HepG2 (cell line): ENCODE results near the gene SMTNL1. TPM values are rescaled to one million over a fixed set of nuclear protein-coding genes. Genes with fewer than 3 reads are reported as not detected.

ENCODE experiments used
- ARID2 ChIP-seq: sonication (generic); formaldehyde crosslinking; IDR thresholded peaks from 2 replicates; pipeline ENCODE4 v1.8.1; 2022; ENCODE audit warnings: mild to moderate bottlenecking, missing genetic modification reagents, borderline replicate concordance
- CBFB ChIP-seq: sonication (generic); formaldehyde crosslinking; IDR thresholded peaks from 2 replicates; pipeline ENCODE4 v1.4.0; 2020; ENCODE audit warnings: missing genetic modification reagents
- EHMT2 ChIP-seq: fragments of 200-600 bp; sonication (generic); IDR thresholded peaks from 2 replicates; pipeline ENCODE4 v1.7.0; 2017; ENCODE audit warnings: antibody characterized with exemption, low read depth, low read length, borderline replicate concordance
- FOXA3 ChIP-seq: IDR thresholded peaks from 2 replicates; pipeline ENCODE4 v1.6.1; 2016; ENCODE audit warnings: missing genetic modification reagents, missing compliant biosample characterization
- FOXK1 ChIP-seq: sonication (generic); formaldehyde crosslinking; IDR thresholded peaks from 2 replicates; pipeline ENCODE4 v1.4.0; 2020; ENCODE audit warnings: low read depth, missing genetic modification reagents, borderline replicate concordance
- FOXK2 ChIP-seq: fragments of 450-650 bp; IDR thresholded peaks from 2 replicates; pipeline ENCODE4 v1.6.1; 2016
- GATA4 ChIP-seq: sonication (generic); IDR thresholded peaks from 2 replicates; pipeline ENCODE4 v1.6.1; 2016; ENCODE audit warnings: antibody characterized with exemption, low read depth, borderline replicate concordance
- GLI4 ChIP-seq: sonication (generic); formaldehyde crosslinking; IDR thresholded peaks from 2 replicates; pipeline ENCODE4 v1.5.1; 2020; ENCODE audit warnings: missing genetic modification reagents, mild to moderate bottlenecking, moderate library complexity, borderline replicate concordance
- HNF4A ChIP-seq: sonication (generic); formaldehyde crosslinking; IDR thresholded peaks from 2 replicates; pipeline ENCODE4 v1.4.0; 2020; ENCODE audit warnings: missing genetic modification reagents
- JARID2 ChIP-seq: sonication (generic); formaldehyde crosslinking; IDR thresholded peaks from 2 replicates; pipeline ENCODE4 v1.8.1; 2023; ENCODE audit warnings: missing genetic modification reagents, inconsistent platforms; ENCODE audit not compliant: insufficient replicate concordance
- KAT8 ChIP-seq: IDR thresholded peaks from 2 replicates; pipeline ENCODE4 v1.6.1; 2016; ENCODE audit warnings: missing genetic modification reagents, missing compliant biosample characterization
- MBNL3 ChIP-seq: fragments of 250-450 bp; sonication (Bioruptor Pico); conservative IDR thresholded peaks from 2 replicates; pipeline ENCODE4 v1.8.0; 2022; ENCODE audit warnings: mild to moderate bottlenecking, inconsistent platforms
- MIXL1 ChIP-seq: IDR thresholded peaks from 2 replicates; pipeline ENCODE4 v1.6.1; 2016
- NR2C2 ChIP-seq: sonication (generic); formaldehyde crosslinking; IDR thresholded peaks from 2 replicates; pipeline ENCODE4 v1.4.0; 2020; ENCODE audit warnings: missing genetic modification reagents, mild to moderate bottlenecking, moderate library complexity, borderline replicate concordance
- RFX5 ChIP-seq: IDR thresholded peaks from 2 replicates; pipeline ENCODE4 v1.6.1; 2011; ENCODE audit warnings: low read depth, low read length, improper control_type of control experiment
- SCMH1 ChIP-seq: sonication (generic); formaldehyde crosslinking; IDR thresholded peaks from 2 replicates; pipeline ENCODE4 v1.9.0; 2021; ENCODE audit warnings: missing genetic modification reagents, mild to moderate bottlenecking, borderline replicate concordance
- ZNF263 ChIP-seq: sonication (generic); formaldehyde crosslinking; IDR thresholded peaks from 2 replicates; pipeline ENCODE4 v1.4.0; 2020; ENCODE audit warnings: missing genetic modification reagents
- ZNF446 ChIP-seq: sonication (generic); formaldehyde crosslinking; IDR thresholded peaks from 2 replicates; pipeline ENCODE4 v1.5.0; 2020; ENCODE audit warnings: mild to moderate bottlenecking, missing genetic modification reagents
- polyA plus RNA-seq, 8 experiments: library from polyadenylated mRNA; depleted of rRNA in 3 of 8; stranded (reverse) in 7 of 8; unstranded in 1 of 8; fragments of >200 nt; fragmentation: Illumina TruSeq in 4 of 8; extraction: Trizol in 4 of 8; gene quantifications; 2 replicates each; pipeline versions ENCODE4 v1.2.1 to v1.2.3, GENCODE V29; 2011 to 2016; ENCODE audit warnings: low read depth in 4 of 8, missing spikeins in 1 of 8, mixed read lengths in 1 of 8; ENCODE audit not compliant: insufficient read depth in 1 of 8
- total RNA-seq, 5 experiments: library from RNA; depleted of rRNA; stranded (reverse); fragments of >200 nt; fragmentation: Illumina TruSeq; extraction: Trizol; gene quantifications; 2 replicates each; pipeline ENCODE4 v1.2.3, GENCODE V29; 2016; ENCODE audit warnings: low read depth in 1 of 5
- TF ChIP-seq, protein P1 (sequence below): sonication (generic); formaldehyde crosslinking; IDR thresholded peaks from 2 replicates; pipeline ENCODE4 v1.5.1; 2020; ENCODE audit warnings: missing genetic modification reagents, mild to moderate bottlenecking, borderline replicate concordance
- TF ChIP-seq, protein P2 (sequence below): sonication (generic); formaldehyde crosslinking; IDR thresholded peaks from 2 replicates; pipeline ENCODE4 v1.9.0; 2022; ENCODE audit warnings: low read depth, missing genetic modification reagents
- TF ChIP-seq, protein P3 (sequence below): sonication (generic); formaldehyde crosslinking; IDR thresholded peaks from 2 replicates; pipeline ENCODE4 v1.8.1; 2023; ENCODE audit warnings: mild to moderate bottlenecking, missing genetic modification reagents
- TF ChIP-seq, protein P4 (sequence below): fragments of 450-650 bp; IDR thresholded peaks from 2 replicates; pipeline ENCODE4 v1.6.1; 2017; ENCODE audit warnings: mild to moderate bottlenecking
- TF ChIP-seq, protein P5 (sequence below): sonication (generic); formaldehyde crosslinking; conservative IDR thresholded peaks from 2 replicates; pipeline ENCODE4 v1.8.1; 2023; ENCODE audit warnings: missing genetic modification reagents

The SMTNL1 gene
- total and polyA plus RNA-seq, 2 of the 13 experiments (the other 11 are each of a cell fraction or from before 2014, with no cell fraction given), result 0.04 TPM; not detected in 1

DNA sequence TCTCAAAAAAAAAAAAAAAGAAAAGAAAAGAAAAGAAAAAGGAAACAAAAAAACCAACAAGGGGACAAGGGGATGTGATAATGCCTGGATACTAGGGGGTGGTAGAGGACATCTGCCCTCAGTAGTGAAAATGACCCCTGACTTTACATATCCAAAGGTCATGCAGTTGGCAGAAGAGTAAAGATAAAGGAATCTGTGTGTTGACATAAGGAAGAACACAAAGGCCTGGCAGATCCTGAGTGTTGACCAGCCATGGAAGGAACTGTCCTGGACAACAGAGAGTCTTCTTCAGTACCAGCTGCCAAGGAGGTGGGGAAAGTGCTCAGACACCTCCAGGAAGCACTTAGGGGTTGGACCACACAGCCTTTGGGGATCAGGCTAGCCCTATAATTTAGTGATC lies 34.5 kb upstream of the SMTNL1 start (continued):
- TF ChIP-seq ZNF446 (CRISPR knock-in tag) (no peak), GLI4 (CRISPR knock-in tag) (no peak), RFX5 (no peak), SCMH1 (CRISPR knock-in tag) (no peak), MBNL3 (CRISPR knock-in tag) (no peak), NR2C2 (peak; percentile 84), FOXK2 (peak; percentile 27; the same call in 1 of the 2 replicates), CBFB (no peak), HNF4A (CRISPR knock-in tag) (peak; percentile 90), KAT8 (CRISPR knock-in tag) (peak; percentile 54), ZNF263 (no peak), JARID2 (no peak), FOXK1 (CRISPR knock-in tag) (no peak), FOXA3 (CRISPR knock-in tag) (peak; percentile 86), MIXL1 (CRISPR knock-in tag) (peak; percentile 68; the same call in 1 of the 2 replicates), ARID2 (CRISPR knock-in tag) (no peak), EHMT2 (no peak), GATA4 (no peak)
- TF ChIP-seq, protein P1, sequence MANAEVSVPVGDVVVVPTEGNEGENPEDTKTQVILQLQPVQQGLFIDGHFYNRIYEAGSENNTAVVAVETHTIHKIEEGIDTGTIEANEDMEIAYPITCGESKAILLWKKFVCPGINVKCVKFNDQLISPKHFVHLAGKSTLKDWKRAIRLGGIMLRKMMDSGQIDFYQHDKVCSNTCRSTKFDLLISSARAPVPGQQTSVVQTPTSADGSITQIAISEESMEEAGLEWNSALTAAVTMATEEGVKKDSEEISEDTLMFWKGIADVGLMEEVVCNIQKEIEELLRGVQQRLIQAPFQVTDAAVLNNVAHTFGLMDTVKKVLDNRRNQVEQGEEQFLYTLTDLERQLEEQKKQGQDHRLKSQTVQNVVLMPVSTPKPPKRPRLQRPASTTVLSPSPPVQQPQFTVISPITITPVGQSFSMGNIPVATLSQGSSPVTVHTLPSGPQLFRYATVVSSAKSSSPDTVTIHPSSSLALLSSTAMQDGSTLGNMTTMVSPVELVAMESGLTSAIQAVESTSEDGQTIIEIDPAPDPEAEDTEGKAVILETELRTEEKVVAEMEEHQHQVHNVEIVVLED (CRISPR knock-in tag), result no peak
- TF ChIP-seq, protein P2, sequence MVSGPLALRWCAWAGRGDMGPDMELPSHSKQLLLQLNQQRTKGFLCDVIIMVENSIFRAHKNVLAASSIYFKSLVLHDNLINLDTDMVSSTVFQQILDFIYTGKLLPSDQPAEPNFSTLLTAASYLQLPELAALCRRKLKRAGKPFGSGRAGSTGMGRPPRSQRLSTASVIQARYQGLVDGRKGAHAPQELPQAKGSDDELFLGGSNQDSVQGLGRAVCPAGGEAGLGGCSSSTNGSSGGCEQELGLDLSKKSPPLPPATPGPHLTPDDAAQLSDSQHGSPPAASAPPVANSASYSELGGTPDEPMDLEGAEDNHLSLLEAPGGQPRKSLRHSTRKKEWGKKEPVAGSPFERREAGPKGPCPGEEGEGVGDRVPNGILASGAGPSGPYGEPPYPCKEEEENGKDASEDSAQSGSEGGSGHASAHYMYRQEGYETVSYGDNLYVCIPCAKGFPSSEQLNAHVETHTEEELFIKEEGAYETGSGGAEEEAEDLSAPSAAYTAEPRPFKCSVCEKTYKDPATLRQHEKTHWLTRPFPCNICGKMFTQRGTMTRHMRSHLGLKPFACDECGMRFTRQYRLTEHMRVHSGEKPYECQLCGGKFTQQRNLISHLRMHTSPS (CRISPR knock-in tag), result peak; percentile 86
- TF ChIP-seq, protein P3, sequence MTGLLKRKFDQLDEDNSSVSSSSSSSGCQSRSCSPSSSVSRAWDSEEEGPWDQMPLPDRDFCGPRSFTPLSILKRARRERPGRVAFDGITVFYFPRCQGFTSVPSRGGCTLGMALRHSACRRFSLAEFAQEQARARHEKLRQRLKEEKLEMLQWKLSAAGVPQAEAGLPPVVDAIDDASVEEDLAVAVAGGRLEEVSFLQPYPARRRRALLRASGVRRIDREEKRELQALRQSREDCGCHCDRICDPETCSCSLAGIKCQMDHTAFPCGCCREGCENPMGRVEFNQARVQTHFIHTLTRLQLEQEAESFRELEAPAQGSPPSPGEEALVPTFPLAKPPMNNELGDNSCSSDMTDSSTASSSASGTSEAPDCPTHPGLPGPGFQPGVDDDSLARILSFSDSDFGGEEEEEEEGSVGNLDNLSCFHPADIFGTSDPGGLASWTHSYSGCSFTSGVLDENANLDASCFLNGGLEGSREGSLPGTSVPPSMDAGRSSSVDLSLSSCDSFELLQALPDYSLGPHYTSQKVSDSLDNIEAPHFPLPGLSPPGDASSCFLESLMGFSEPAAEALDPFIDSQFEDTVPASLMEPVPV (CRISPR knock-in tag), result no peak
- TF ChIP-seq, protein P4, sequence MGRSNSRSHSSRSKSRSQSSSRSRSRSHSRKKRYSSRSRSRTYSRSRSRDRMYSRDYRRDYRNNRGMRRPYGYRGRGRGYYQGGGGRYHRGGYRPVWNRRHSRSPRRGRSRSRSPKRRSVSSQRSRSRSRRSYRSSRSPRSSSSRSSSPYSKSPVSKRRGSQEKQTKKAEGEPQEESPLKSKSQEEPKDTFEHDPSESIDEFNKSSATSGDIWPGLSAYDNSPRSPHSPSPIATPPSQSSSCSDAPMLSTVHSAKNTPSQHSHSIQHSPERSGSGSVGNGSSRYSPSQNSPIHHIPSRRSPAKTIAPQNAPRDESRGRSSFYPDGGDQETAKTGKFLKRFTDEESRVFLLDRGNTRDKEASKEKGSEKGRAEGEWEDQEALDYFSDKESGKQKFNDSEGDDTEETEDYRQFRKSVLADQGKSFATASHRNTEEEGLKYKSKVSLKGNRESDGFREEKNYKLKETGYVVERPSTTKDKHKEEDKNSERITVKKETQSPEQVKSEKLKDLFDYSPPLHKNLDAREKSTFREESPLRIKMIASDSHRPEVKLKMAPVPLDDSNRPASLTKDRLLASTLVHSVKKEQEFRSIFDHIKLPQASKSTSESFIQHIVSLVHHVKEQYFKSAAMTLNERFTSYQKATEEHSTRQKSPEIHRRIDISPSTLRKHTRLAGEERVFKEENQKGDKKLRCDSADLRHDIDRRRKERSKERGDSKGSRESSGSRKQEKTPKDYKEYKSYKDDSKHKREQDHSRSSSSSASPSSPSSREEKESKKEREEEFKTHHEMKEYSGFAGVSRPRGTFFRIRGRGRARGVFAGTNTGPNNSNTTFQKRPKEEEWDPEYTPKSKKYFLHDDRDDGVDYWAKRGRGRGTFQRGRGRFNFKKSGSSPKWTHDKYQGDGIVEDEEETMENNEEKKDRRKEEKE, result no peak
- TF ChIP-seq, protein P5, sequence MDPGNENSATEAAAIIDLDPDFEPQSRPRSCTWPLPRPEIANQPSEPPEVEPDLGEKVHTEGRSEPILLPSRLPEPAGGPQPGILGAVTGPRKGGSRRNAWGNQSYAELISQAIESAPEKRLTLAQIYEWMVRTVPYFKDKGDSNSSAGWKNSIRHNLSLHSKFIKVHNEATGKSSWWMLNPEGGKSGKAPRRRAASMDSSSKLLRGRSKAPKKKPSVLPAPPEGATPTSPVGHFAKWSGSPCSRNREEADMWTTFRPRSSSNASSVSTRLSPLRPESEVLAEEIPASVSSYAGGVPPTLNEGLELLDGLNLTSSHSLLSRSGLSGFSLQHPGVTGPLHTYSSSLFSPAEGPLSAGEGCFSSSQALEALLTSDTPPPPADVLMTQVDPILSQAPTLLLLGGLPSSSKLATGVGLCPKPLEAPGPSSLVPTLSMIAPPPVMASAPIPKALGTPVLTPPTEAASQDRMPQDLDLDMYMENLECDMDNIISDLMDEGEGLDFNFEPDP (CRISPR knock-in tag), result no peak
